HG02840 (cell line): ENCODE results near the gene EPHB6.

Experiments used
- ATAC-seq: cut with Tn5 transposase; IDR thresholded peaks from one replicate; pipeline ENCODE4 v1.9.1; 2021; ENCODE audit warnings: mild to moderate bottlenecking, moderate library complexity, moderate number of reproducible peaks; ENCODE audit not compliant: unreplicated experiment, low FRiP score

EPHB6 gene

GRCh38 chr7:142894112-142894984 lies 39.5 kb downstream of the EPHB6 start:
- ATAC-seq: no peak

- ATAC-seq: no peak
Observed at GRCh38 chr7:142894985-142895593, 40.2 kb downstream of the EPHB6 start.

DNA sequence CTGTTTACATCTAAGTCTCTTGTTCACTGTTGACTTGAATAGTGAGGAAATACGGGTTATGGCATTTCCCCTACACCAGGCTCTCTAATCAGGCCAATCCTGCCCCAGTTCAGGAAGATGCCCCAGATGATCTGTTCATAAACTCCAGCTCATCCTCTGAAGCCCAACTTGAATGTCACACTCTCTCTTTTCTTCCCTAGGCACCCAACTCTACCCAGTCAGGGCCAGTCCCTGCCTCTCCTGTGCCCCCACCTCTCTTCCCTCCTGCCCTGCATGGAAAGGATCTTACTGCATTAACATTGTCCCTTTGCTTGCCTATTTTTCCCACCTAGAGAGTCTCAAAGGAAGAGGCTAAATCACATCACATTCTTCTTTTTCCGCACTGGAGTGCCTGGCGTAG lies 41.3 kb downstream of the EPHB6 start:
- ATAC-seq: no peak

DNA sequence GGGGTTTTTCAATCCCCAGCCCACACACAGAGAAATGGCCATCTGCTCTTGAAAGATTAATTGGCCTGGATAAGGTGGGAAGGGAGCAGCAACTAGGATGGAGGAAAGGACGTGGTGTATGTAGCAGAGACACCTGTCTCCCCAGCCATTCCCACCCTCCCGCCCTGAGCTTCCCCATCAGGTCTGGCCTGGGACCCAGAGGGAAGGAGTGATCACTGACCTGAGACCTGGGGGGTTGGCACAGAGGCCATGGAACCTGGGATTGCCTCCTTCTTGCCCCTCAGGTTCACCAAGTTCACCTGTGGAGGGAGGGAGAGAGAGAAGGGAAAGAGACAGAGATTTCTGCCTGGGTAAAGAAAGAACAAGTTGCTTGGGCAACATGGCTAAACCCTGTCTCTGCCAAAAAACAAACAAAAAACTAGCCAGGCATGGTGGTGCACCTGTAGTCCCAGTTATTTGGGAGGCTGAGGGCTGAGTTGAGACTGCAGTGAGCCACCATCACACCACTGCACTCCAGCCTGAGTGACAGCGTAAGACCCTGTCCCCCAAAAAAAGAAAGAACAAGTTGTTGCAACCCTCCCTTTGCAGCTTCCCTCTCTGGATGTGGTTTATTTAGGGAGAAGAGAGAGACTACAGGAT lies 42.0 kb downstream of the EPHB6 start:
- ATAC-seq: no peak

GRCh38 chr7:142897691-142898090 lies 42.8 kb downstream of the EPHB6 start:
- no peak for ATAC-seq

DNA sequence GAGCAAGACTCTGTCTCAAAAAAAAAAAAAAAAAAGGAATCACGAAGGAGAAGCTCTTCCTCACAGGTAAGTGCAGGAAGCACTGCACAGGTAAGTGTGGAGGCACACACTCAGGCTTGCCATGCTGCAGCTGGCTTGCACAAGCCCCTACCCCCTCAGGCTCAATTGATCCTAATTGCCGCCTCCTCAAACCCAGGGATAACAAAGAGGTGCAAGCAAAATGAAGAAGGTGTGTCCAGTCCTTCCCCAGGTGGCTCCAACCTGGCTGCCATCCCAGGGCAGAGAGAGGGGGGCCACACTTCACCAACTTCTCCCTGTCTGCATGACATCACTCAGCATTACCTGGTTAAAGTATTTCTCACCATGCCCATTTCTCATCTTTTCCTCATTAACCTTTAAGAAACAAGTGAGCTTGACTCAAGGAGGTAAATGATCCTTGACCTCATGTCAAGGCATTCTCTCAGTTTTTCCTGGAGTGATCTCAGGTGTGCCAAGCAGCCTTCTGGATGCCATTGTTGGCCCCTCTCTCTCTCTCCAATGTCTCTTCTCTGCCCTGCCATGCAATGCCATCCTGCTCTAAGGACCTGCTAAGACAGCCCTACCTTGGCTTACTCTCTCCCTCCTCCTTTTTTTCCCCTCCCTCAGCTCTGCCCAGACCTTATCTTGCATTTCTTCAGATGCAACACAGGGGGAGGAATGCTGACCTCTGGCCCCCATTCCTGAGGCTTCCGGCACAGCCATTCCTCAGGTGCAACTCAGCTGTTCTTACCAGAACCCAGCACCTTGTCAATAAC lies 43.7 kb downstream of the EPHB6 start:
- no peak for ATAC-seq

- no peak for ATAC-seq
Observed at GRCh38 chr7:142899661-142900060, 44.8 kb downstream of the EPHB6 start.

- no peak for ATAC-seq
Observed at GRCh38 chr7:142901426-142902259, 46.8 kb downstream of the EPHB6 start.

DNA sequence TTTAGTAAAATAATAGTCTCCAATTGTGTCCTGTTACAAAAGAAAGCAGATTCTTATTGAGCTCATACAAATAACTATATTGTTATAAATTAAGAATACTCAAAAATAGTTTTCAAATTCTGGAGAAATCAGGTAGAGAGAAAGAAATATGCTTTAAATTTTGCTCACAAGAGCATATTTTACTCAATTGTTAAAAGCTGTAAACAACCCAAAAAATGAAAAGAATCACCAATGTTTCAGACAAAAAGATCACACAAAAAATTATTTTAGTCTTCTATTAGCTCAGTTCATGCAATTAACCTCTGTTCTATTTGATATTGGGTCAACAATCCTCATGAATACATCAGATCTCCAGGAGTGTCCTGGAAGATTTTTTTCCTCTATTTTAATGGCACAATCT lies 49.3 kb downstream of the EPHB6 start:
- no peak for ATAC-seq

- no peak for ATAC-seq
Observed at GRCh38 chr7:142905759-142906158, 50.9 kb downstream of the EPHB6 start.

- ATAC-seq: no peak
Observed at GRCh38 chr7:142906643-142907042, 51.8 kb downstream of the EPHB6 start.

DNA sequence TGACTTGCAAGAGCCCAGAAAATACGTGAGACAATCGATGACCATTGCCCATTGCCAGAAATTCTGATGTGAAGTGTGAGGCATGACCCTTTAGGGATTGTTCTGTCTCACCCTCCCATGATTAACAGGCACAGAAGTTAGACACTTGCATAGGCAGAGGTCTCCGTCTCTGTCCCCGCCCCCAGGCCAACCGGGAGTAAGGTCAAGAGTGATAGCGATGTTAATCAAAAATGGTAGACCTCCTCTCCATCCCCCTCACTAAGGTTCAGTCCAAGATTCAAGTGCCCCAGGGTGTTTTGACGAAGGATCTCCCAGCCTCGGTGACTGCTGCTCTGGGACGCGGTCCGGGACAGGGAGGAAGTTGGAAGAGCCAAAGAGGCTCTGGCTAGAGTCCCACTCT lies 53.4 kb downstream of the EPHB6 start:
- ATAC-seq: no peak

- no peak for ATAC-seq
Observed at GRCh38 chr7:142908921-142909890, 54.3 kb downstream of the EPHB6 start.

GRCh38 chr7:142910031-142910433 lies 55.2 kb downstream of the EPHB6 start:
- ATAC-seq: no peak

DNA sequence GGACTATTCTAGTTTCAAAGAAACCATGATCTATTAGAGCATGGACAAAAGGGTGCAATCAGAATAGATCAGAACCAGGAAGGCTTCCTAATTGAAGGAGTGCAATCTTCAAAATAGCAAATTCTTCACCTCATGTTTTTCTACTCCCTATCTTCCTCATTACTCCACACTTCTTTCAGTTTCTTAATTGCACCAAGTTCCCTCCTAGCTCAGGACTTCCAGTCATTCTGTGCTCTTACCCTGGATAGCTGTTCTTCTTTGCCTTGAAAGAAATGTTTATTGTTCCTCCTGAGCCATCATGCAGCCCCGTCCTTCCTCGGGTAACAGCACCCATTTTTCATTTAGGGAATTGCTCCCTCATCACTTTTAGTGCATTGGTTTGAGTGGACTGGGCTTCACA lies 55.6 kb downstream of the EPHB6 start:
- ATAC-seq: no peak

DNA sequence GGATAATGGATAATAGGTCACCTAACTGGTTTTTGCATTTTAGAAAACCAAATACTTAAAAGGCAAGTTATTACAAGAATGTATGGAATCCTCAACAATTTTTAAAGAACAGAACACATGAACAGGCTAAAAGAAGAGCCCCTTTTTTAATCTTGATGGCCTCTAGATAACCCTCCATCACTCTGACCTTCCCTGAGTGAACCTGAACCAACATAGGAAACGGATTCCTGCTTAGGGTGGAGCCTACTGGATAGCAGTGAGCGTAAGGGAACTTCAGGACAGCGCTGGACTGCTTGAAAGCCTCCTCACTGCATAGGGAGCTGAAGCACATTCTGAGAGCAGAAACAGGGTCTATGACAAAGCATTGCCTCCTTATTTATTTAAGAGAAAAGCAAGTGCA lies 58.2 kb downstream of the EPHB6 start:
- no peak for ATAC-seq

GRCh38 chr7:142913566-142913965 lies 58.7 kb downstream of the EPHB6 start:
- ATAC-seq: no peak

DNA sequence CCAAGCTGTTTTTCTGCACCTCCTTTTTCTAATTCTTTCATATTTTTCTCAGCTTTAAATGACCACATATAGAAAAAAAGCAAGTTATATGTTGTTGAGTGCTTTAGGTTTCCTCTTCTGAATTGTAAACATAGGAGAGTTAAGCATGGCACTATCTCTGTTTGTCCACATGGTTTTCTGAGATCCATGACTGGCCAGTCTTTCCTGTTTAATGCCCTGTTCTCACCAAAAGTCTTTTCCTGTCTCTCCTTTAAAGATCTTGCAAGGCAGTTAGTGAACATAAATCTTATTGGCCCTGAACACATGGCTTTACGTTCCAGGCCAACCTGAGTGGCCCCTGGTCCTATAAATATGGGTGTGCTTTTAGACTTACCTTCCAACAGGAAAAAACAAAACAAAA lies 59.2 kb downstream of the EPHB6 start:
- ATAC-seq: no peak

DNA sequence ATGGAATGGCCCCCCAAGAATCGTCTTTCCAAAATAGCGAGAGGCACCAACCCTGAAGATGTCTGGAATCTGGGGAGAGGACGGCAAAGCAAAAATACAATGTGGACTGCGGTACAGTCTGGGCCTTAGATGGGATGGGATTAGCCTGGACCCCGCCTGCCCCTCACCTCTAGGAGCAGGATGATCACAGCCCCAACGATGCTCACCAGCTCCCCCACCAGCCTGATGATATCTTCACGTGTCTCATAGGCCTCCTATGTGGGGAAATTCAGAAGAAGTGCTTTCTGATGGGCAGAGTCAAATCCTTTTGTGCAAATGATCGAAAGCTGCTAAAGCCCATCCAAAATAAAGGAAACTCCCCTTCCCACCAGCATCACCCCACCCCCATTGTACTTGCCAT lies 60.4 kb downstream of the EPHB6 start:
- ATAC-seq: no peak
